Left lung (tissue), 14 donors: ENCODE data around the gene SMAD4. TPM values are rescaled to one million over a fixed set of nuclear protein-coding genes. Genes with fewer than 3 reads are reported as not detected.

Experiments
- ATAC-seq: fragments of 200-7000 bp; cut with Tn5 transposase; one replicate; pipeline ENCODE4 v1.9.1; 2020; ENCODE audit warnings: moderate library complexity
- DNase-seq, 4 donors: peaks; one replicate each; pipeline ENCODE4 v3.0.0-alpha.2; 2013 to 2020
- H3K27ac ChIP-seq, 2 donors: fragments of 200-600 bp; sonication (generic) in 1 of 2; one replicate each; pipeline versions ENCODE4 v1.5.0 to v1.8.0; 2020 to 2021
- H3K27me3 ChIP-seq, 2 donors: fragments of 200-600 bp; sonication (generic) in 1 of 2; one replicate each; pipeline versions ENCODE4 v1.5.0 to v1.8.0; 2020 to 2021
- H3K36me3 ChIP-seq, 2 donors: fragments of 200-600 bp; sonication (generic) in 1 of 2; one replicate each; pipeline versions ENCODE4 v1.5.0 to v1.8.0; 2020 to 2021
- H3K4me1 ChIP-seq, 2 donors: fragments of 200-600 bp; one replicate each; pipeline ENCODE4 v1.8.0; 2021
- H3K4me3 ChIP-seq, 2 donors: fragments of 200-600 bp; sonication (generic) in 1 of 2; one replicate each; pipeline versions ENCODE4 v1.5.0 to v1.8.0; 2020 to 2021; ENCODE audit warnings: mild to moderate bottlenecking in 1 of 2
- H3K9me3 ChIP-seq, 2 donors: fragments of 200-600 bp; sonication (generic) in 1 of 2; one replicate each; pipeline versions ENCODE4 v1.5.0 to v1.8.0; 2020 to 2021
- CTCF ChIP-seq, 2 donors: fragments of 200-600 bp; sonication (generic) in 1 of 2; IDR thresholded peaks; one replicate each; pipeline versions ENCODE4 v1.5.0 to v1.8.0; 2021; ENCODE audit warnings: antibody characterized with exemption in 2 of 2
- intact Hi-C, 2 donors: fragments of 100-400 bp; cut with DNase I; formaldehyde crosslinking; loops; one replicate each; pipeline versions ENCODE4 v1.11.2 to v1.14.2; 2022
- long read RNA-seq, 12 donors: library from polyadenylated mRNA in 2 of 12; unstranded in 2 of 12; transcript quantifications; one replicate each; pipeline ENCODE4 v2.0.0 and lab custom pipeline, GENCODE V29; 2019 to 2026
- polyA plus RNA-seq, 6 donors: library from polyadenylated mRNA; unstranded; fragments of 120-200 nt; gene quantifications; one replicate each; pipeline ENCODE4 v1.2.1, GENCODE V29; 2013; ENCODE audit not compliant: insufficient read length in 6 of 6
- total RNA-seq, 2 donors: library from RNA; stranded (reverse); fragmentation: NEBNext Ultra II Directional; extraction: Animal tissue kit (Norgen Biotek cat#: 25700); gene quantifications; one replicate each; pipeline ENCODE4 v1.2.1, GENCODE V29; 2021
- donor health status: DM: no; HTN: yes; CAD: no.
- donor health status: DM: no; HTN: no; CAD: no.

SMAD4 gene
- total RNA-seq (10 to 100 TPM; 90.7 to 92.2 TPM), polyA plus RNA-seq (100 to 1,000 TPM; 137 to 170 (median 144) TPM)
- long read RNA-seq, donor 1, full-length matches to known transcripts = 9 of 56 reads
- long read RNA-seq, donor 1, partial matches to known transcripts = 47 of 56 reads
- long read RNA-seq, donor 1, other reads (novel, unspliced or antisense) = 0 of 56 reads
- long read RNA-seq, donor 2, full-length matches to known transcripts = 20 of 37 reads
- long read RNA-seq, donor 2, partial matches to known transcripts = 17 of 37 reads
- long read RNA-seq, donor 2, other reads (novel, unspliced or antisense) = 0 of 37 reads
- long read RNA-seq, donor 3, full-length matches to known transcripts = 12 of 12 reads
- long read RNA-seq, donor 3, partial matches to known transcripts = 0 of 12 reads
- long read RNA-seq, donor 3, other reads (novel, unspliced or antisense) = 0 of 12 reads
- long read RNA-seq, donor 4, partial matches to known transcripts = 2 of 2 reads
- long read RNA-seq, donor 4, other reads (novel, unspliced or antisense) = 0 of 2 reads
- long read RNA-seq, donor 5, full-length matches to known transcripts = 16 of 26 reads
- long read RNA-seq, donor 5, partial matches to known transcripts = 10 of 26 reads
- long read RNA-seq, donor 5, other reads (novel, unspliced or antisense) = 0 of 26 reads
- long read RNA-seq, donor 6, full-length matches to known transcripts = 8 of 8 reads
- long read RNA-seq, donor 6, partial matches to known transcripts = 0 of 8 reads
- long read RNA-seq, donor 6, other reads (novel, unspliced or antisense) = 0 of 8 reads
- long read RNA-seq, donor 7, full-length matches to known transcripts = 8 of 8 reads
- long read RNA-seq, donor 7, partial matches to known transcripts = 0 of 8 reads
- long read RNA-seq, donor 7, other reads (novel, unspliced or antisense) = 0 of 8 reads
- long read RNA-seq, donor 8, full-length matches to known transcripts = 7 of 24 reads
- long read RNA-seq, donor 8, partial matches to known transcripts = 17 of 24 reads
- long read RNA-seq, donor 8, other reads (novel, unspliced or antisense) = 0 of 24 reads
- long read RNA-seq, donor 9 = 0 reads
- long read RNA-seq, donor 10 = 0 reads
- long read RNA-seq, donor 11 = 0 reads
- long read RNA-seq, donor 12, full-length matches to known transcripts = 8 of 15 reads
- long read RNA-seq, donor 12, partial matches to known transcripts = 7 of 15 reads
- long read RNA-seq, donor 12, other reads (novel, unspliced or antisense) = 0 of 15 reads

- ATAC-seq (peak; percentile 96), DNase-seq (peak; percentile 96 to 100 (median 98))
- H3K4me3 ChIP-seq = peak within 1 kb of the TSS; percentile 54 to 68
- no peaks in the 10 kb centered on the region for H3K27me3 ChIP-seq
- peaks cover 0 to 18% of the 10 kb centered on the region in 2 donors for H3K36me3 ChIP-seq
- peaks cover 12 to 63% of the 10 kb centered on the region in 2 donors for H3K4me1 ChIP-seq
- H3K27ac ChIP-seq = peak within 1 kb of the TSS; percentile 96 to 99
- no peak for TF ChIP-seq CTCF (IDR thresholded peaks at IDR 0.05)
- intact Hi-C loops = no loop called here
- no peaks in the 10 kb centered on the region for H3K9me3 ChIP-seq
These were observed at the start of gene SMAD4 for GRCh38 chr18:51029694-51030536. TSS of gene SMAD4 (plus strand) at chr18:51030213. CDS start at chr18:51047047, 16,834 bp downstream.

GRCh38 chr18:50981381-50981780 lies 48.6 kb upstream of the SMAD4 start:
- H3K36me3 ChIP-seq = peaks cover 0 to 45% of the 10 kb centered on the region in 2 donors
- peaks cover 0 to 12% of the 10 kb centered on the region in 2 donors for H3K9me3 ChIP-seq
- intact Hi-C loops = no loop called here
- no peaks in the 10 kb centered on the region for H3K27me3 ChIP-seq
- H3K4me3 ChIP-seq = no peak overlapping the region
- DNase-seq (no peak), ATAC-seq (no peak)
- no peak for TF ChIP-seq CTCF (IDR thresholded peaks at IDR 0.05)
- H3K4me1 ChIP-seq = peaks cover 0 to 4% of the 10 kb centered on the region in 2 donors
- H3K27ac ChIP-seq = no peak overlapping the region

- Histone ChIP-seq H3K36me3 (peaks cover 0 to 36% of the 10 kb centered on the region in 2 donors), H3K27me3 (no peaks in the 10 kb centered on the region), H3K27ac (no peak overlapping the region), H3K9me3 (peaks cover 0 to 7% of the 10 kb centered on the region in 2 donors), H3K4me3 (no peak overlapping the region), H3K4me1 (peaks cover 0 to 4% of the 10 kb centered on the region in 2 donors)
- no peak for DNase-seq
- ATAC-seq = no peak
- no peak for TF ChIP-seq CTCF (IDR thresholded peaks at IDR 0.05)
- intact Hi-C loops = no loop called here
These were observed 47.8 kb upstream of the SMAD4 start for GRCh38 chr18:50982086-50982801.

GRCh38 chr18:50982802-50983179 lies 47.2 kb upstream of the SMAD4 start:
- Histone ChIP-seq H3K4me1 (peaks cover 0 to 4% of the 10 kb centered on the region in 2 donors), H3K9me3 (peaks cover 0 to 2% of the 10 kb centered on the region in 2 donors), H3K27me3 (no peaks in the 10 kb centered on the region), H3K36me3 (peaks cover 0 to 31% of the 10 kb centered on the region in 2 donors), H3K27ac (no peak overlapping the region), H3K4me3 (no peak overlapping the region)
- DNase-seq (no peak), ATAC-seq (no peak)
- TF ChIP-seq CTCF (IDR thresholded peaks at IDR 0.05) = no peak
- intact Hi-C loops = no loop called here
